HG03135 (cell line): Measurements from ENCODE around the gene TNNI3K.

ENCODE experiments used
- ATAC-seq: cut with Tn5 transposase; IDR thresholded peaks from one replicate; pipeline ENCODE4 v1.9.1; 2021; ENCODE audit warnings: mild to moderate bottlenecking, moderate library complexity; ENCODE audit not compliant: unreplicated experiment

The TNNI3K gene

GRCh38 chr1:74431531-74431930 lies 196.3 kb downstream of the TNNI3K start:
- no peak for ATAC-seq

GRCh38 chr1:74432325-74432724 lies 197.1 kb downstream of the TNNI3K start:
- ATAC-seq, result no peak

GRCh38 chr1:74434321-74434720 lies 199.1 kb downstream of the TNNI3K start:
- ATAC-seq, result no peak

DNA sequence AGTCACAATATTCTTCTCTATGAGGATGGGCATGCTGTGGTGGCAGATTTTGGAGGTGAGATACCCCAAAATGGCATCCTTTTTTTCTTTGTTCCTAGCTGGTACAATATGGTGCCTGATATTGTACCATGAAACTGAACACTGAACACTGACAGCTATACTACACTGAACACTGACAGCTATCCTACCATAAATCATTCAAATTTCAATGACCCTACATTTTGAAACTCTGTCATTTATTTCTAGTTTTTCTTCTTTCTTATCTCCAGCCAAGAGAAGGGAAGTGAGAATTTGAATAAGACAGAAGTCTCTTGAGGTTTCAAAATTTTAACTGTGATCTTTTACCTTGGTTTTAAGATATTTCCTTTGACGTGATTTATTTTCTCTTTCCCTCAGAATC lies 200.9 kb downstream of the TNNI3K start:
- no peak for ATAC-seq

DNA sequence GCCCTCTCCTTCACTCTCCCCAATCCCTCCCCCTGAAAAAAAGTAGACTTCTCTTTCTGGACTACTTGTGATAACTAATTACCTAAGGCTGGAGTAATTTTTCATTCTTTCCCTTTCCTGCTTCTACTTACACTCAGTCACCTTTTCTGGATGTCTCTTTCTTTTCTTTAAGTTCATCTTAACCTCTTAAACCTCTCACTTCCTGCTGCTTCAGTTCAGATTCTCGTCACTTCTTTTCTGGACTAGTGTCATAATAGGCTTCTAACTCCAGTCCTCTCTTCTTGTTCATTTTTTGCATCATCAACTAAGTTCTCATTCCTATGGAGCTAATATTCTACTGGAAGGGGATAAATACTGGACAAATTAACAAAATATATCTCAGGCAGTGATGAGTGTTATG lies 201.8 kb downstream of the TNNI3K start:
- ATAC-seq, result no peak

DNA sequence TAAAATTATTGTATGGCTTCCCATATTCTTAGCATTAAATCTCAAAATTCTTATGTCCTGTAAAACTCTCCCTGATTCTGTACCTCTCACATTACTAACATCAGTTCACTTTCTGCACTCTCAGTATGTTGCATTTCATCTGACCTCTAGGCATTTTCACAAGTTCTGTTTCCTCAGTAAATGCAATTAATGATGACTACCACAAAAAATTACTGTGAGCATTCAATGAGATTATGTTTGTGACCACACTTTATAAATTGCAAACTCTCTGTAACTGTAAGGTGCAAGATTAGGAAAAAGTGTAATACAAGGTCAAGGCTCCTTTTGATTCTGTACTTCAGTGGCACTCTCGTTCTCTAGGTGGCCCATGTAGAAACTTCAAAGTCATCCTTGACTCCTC lies 216.8 kb downstream of the TNNI3K start:
- no peak for ATAC-seq

DNA sequence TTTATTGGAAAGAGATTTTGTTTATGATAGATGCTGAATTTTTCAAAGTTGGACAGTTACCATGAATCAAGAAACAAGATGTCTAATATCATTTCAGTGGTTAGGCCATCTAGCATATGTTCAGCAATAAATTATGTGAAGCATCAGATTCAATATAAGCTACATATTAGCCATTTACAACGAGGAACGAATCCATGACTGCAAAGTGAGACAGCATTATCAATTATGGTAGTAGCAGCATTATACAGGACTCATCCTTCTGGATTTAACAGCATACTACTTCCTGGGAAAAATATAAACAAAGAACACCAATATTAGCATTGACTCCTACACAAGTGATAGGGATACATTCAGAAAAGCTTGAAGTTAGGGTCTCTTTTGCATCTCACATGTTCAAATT lies 218.1 kb downstream of the TNNI3K start:
- ATAC-seq, result no peak

DNA sequence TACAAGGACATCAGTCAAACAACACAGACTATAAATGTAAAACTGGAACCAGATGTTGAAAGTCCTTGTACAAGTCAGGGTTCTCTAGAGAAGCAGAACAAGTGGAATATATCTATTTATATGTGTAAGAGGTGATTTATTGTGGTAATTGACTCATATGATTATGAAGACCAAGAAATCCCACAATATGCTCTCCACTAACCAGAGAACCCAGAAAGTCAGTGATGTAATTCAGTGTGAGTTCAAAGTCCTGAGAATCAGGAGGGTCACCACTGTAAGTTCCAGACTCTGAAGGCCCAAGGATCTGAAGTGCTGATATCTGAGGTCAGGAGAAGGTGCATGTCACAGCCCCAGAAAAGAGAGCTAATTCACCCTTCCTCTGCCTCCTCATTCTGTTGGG lies 220.2 kb downstream of the TNNI3K start:
- ATAC-seq, result no peak

GRCh38 chr1:74457253-74457652 lies 222.1 kb downstream of the TNNI3K start:
- no peak for ATAC-seq

DNA sequence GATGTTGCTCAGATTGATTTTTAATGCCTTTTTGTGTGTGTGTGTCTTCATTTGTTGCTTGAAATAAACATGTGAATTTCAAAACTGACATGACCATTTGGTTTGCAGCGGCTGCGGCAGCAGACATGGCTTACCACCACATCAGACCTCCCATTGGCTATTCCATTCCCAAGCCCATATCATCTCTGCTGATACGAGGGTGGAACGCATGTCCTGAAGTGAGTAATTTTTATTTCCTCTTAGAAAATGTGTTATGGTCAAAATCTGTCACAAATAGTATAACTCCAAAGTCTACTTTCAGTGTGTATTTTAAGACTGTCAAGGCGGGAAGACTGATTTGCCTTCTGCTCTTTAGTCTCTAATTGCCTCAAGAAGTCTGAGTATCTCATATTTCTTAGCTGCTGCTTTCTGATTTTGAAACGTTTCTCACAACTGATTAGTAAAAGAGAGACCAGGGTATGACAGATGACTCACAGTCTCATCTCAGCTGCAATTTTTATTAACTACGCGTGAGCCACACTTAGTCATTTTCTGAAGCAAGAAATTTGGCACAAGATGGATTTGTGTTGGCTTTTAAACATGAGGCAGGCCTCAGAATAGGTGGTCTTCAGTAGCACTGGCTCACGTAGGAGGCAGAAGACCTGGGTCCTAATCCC lies 228.3 kb downstream of the TNNI3K start:
- ATAC-seq, result no peak

DNA sequence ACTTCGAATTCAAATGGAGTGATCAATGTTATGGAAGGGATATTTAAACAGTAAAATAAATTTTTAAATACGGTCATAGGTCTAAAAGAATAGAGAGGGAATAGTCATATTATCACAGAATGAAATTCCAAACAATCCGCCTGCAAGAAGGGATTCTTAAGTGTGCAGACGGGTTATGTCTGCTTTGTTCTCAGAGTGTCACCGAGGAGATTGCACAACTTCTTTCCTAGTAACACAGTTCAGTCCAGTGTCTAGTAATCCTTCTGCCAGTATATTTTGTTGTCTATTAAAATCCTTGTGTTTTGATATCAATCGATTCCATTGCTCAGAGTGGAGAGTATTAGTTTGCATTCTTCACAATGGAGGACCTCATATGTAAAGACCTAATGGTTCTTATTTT lies 228.8 kb downstream of the TNNI3K start:
- no peak for ATAC-seq

- no peak for ATAC-seq
Observed at GRCh38 chr1:74465193-74465681, 230.1 kb downstream of the TNNI3K start.

GRCh38 chr1:74467786-74468377 lies 232.7 kb downstream of the TNNI3K start:
- no peak for ATAC-seq

GRCh38 chr1:74468982-74469603 lies 233.9 kb downstream of the TNNI3K start:
- no peak for ATAC-seq

DNA sequence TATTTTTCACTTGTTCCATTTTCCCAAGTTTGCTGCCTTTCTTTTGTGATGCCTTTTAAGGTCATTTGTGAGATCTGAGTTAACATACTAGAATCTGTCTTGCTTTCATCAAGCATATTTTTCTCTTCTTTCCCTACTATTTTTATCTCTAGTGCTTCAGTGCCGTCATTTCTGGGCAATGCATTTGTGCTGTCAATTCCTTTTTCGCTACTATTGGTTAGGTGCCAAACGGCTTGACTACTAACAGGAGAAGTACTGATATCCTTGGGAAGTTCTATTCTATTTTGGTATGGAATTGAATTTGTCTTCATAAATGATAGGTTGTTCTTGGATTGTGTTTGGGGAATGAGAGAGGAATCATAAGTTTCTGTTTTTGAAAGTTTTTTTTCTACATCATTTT lies 235.1 kb downstream of the TNNI3K start:
- ATAC-seq, result no peak

- ATAC-seq, result no peak
Observed at GRCh38 chr1:74470936-74471335, 235.7 kb downstream of the TNNI3K start.

- ATAC-seq, result no peak
Observed at GRCh38 chr1:74471470-74471869, 236.3 kb downstream of the TNNI3K start.

GRCh38 chr1:74474585-74474984 lies 239.4 kb downstream of the TNNI3K start:
- ATAC-seq, result no peak

GRCh38 chr1:74478979-74479378 lies 243.8 kb downstream of the TNNI3K start:
- no peak for ATAC-seq

GRCh38 chr1:74480068-74480467 lies 244.9 kb downstream of the TNNI3K start:
- ATAC-seq, result no peak

- ATAC-seq, result no peak
Observed at GRCh38 chr1:74481607-74482006, 246.4 kb downstream of the TNNI3K start.

GRCh38 chr1:74485622-74486021 lies 250.4 kb downstream of the TNNI3K start:
- no peak for ATAC-seq
